Activated CD8-positive, alpha-beta memory T cell treated with anti-CD3 and anti-CD28 coated beads, Interleukin-2, amount 10 ng/mL, durations not matched to agents 7 days and 5 days (primary cell): ENCODE measurements around the gene CLEC4F. TPM values are rescaled to one million over a fixed set of nuclear protein-coding genes. Genes with fewer than 3 reads are reported as not detected.
"Not testable (repeated sequence)": the region's sequence is repeated elsewhere in the genome, so short reads cannot be mapped to it uniquely, and the experiment has no call there.

Experiments used
- ATAC-seq: fragments of 150-1000 bp; cut with Tn5 transposase; one replicate; pipeline ENCODE4 v1.10.0; 2021; ENCODE audit warnings: moderate library complexity
- CTCF ChIA-PET: fragments of 350-600 bp; sonication (Branson Sonifier 250); formaldehyde crosslinking; loops from one replicate; lab custom pipeline; 2021; ENCODE audit warnings: antibody characterized with exemption; lab: Charles Lee
- DNase-seq: peaks from one replicate; pipeline ENCODE4 v3.0.0-alpha.2; 2020
- H3K27ac Mint-ChIP-seq: one replicate; pipeline ENCODE4 v1.8.0; 2021; ENCODE audit warnings: mild to moderate bottlenecking, mixed read lengths
- H3K27me3 Mint-ChIP-seq: one replicate; pipeline ENCODE4 v1.8.0; 2021; ENCODE audit warnings: mixed read lengths
- H3K36me3 Mint-ChIP-seq: one replicate; pipeline ENCODE4 v1.8.0; 2021; ENCODE audit warnings: mild to moderate bottlenecking, mixed read lengths
- H3K4me1 Mint-ChIP-seq: one replicate; pipeline ENCODE4 v1.8.0; 2021; ENCODE audit warnings: mixed read lengths
- H3K4me3 Mint-ChIP-seq: one replicate; pipeline ENCODE4 v1.8.0; 2021; ENCODE audit warnings: mild to moderate bottlenecking, moderate library complexity, mixed read lengths
- H3K9me3 Mint-ChIP-seq: one replicate; pipeline ENCODE4 v1.8.0; 2022; ENCODE audit warnings: low read depth, mixed read lengths
- total RNA-seq, 2 experiments: library from RNA; stranded (reverse); gene quantifications; one replicate each; pipeline ENCODE4 v1.2.3, GENCODE V29; 2021

CLEC4F gene
- total RNA-seq, 2 experiments from 2014 or later = not detected

GRCh38 chr2:70816726-70817125 is 3.7 kb downstream of the CLEC4F start:
- Mint-ChIP-seq H3K36me3 (no peaks in the 10 kb centered on the region), H3K9me3 (no peaks in the 10 kb centered on the region), H3K4me1 (peaks cover 16% of the 10 kb centered on the region), H3K4me3 (no peak overlapping the region), H3K27ac (no peak overlapping the region), H3K27me3 (peaks cover 4% of the 10 kb centered on the region)
- DNase-seq = no peak
- no peak for ATAC-seq
- CTCF ChIA-PET = interaction anchor here (1.6 kb wide), 1 partner anchor 131 kb away, joined by 4 read pairs; no protein-coding TSS in a partner anchor

- CTCF ChIA-PET = interaction anchor here (1.4 kb wide), 1 partner anchor 55 kb away, joined by 3 read pairs; no protein-coding TSS in a partner anchor
- Mint-ChIP-seq H3K27me3 (peaks cover 16% of the 10 kb centered on the region), H3K4me3 (no peak overlapping the region), H3K9me3 (no peaks in the 10 kb centered on the region), H3K4me1 (peaks cover 3% of the 10 kb centered on the region), H3K27ac (no peak overlapping the region), H3K36me3 (no peaks in the 10 kb centered on the region)
- ATAC-seq (no peak), DNase-seq (no peak)
Observed at GRCh38 chr2:70808983-70809958, 11.1 kb downstream of the CLEC4F start.

GRCh38 chr2:70807828-70808118 is 12.6 kb downstream of the CLEC4F start:
- ATAC-seq (no peak), DNase-seq (no peak)
- Mint-ChIP-seq H3K4me3 (no peak overlapping the region), H3K9me3 (no peaks in the 10 kb centered on the region), H3K36me3 (no peaks in the 10 kb centered on the region), H3K27ac (no peak overlapping the region), H3K27me3 (peaks cover 20% of the 10 kb centered on the region), H3K4me1 (peaks cover 3% of the 10 kb centered on the region)
- CTCF ChIA-PET = no interaction called here

- CTCF ChIA-PET = no interaction called here
- Mint-ChIP-seq H3K36me3 (no peaks in the 10 kb centered on the region), H3K27ac (no peak overlapping the region), H3K27me3 (peaks cover 21% of the 10 kb centered on the region), H3K4me3 (no peak overlapping the region), H3K9me3 (no peaks in the 10 kb centered on the region), H3K4me1 (peaks cover 3% of the 10 kb centered on the region)
- ATAC-seq (no peak), DNase-seq (no peak)
Observed at GRCh38 chr2:70807102-70807827, 13.1 kb downstream of the CLEC4F start.

GRCh38 chr2:70806620-70807019 is 13.8 kb downstream of the CLEC4F start:
- ATAC-seq = no peak
- no peak overlapping the region for H3K4me3 Mint-ChIP-seq
- CTCF ChIA-PET = interaction anchor here (1.2 kb wide), 1 partner anchor 10 kb away, joined by 3 read pairs; no protein-coding TSS in a partner anchor

GRCh38 chr2:70806013-70806412 is 14.4 kb downstream of the CLEC4F start:
- CTCF ChIA-PET = interaction anchor here (1.2 to 1.8 kb wide), 2 partner anchors 9 to 140 kb away, joined by 3 to 5 read pairs; no protein-coding TSS in a partner anchor
- H3K4me1 Mint-ChIP-seq = peaks cover 3% of the 10 kb centered on the region
- no peak for DNase-seq
- H3K27ac Mint-ChIP-seq = no peak overlapping the region
- no peak overlapping the region for H3K4me3 Mint-ChIP-seq
- peaks cover 27% of the 10 kb centered on the region for H3K27me3 Mint-ChIP-seq
- no peaks in the 10 kb centered on the region for H3K9me3 Mint-ChIP-seq
- no peaks in the 10 kb centered on the region for H3K36me3 Mint-ChIP-seq
- ATAC-seq = no peak

More at GRCh38 chr2:70806620-70807019, 13.8 kb downstream of the CLEC4F start:
- H3K27me3 Mint-ChIP-seq = peaks cover 21% of the 10 kb centered on the region
- DNase-seq = no peak
- no peak overlapping the region for H3K27ac Mint-ChIP-seq
- no peaks in the 10 kb centered on the region for H3K9me3 Mint-ChIP-seq
- peaks cover 3% of the 10 kb centered on the region for H3K4me1 Mint-ChIP-seq
- H3K36me3 Mint-ChIP-seq = no peaks in the 10 kb centered on the region

- Mint-ChIP-seq H3K4me1 (peaks cover 3% of the 10 kb centered on the region), H3K36me3 (no peaks in the 10 kb centered on the region), H3K4me3 (no peak overlapping the region), H3K9me3 (peaks cover 4% of the 10 kb centered on the region), H3K27me3 (peaks cover 21% of the 10 kb centered on the region), H3K27ac (no peak overlapping the region)
- CTCF ChIA-PET = interaction anchor here (1.6 kb wide), 1 partner anchor 146 kb away, joined by 3 read pairs; no protein-coding TSS in a partner anchor
- DNase-seq (no peak), ATAC-seq (no peak)
Observed at GRCh38 chr2:70801607-70802263, 18.7 kb downstream of the CLEC4F start.

GRCh38 chr2:70799706-70800105 is 20.7 kb downstream of the CLEC4F start:
- Mint-ChIP-seq H3K9me3 (peaks cover 4% of the 10 kb centered on the region), H3K27me3 (peaks cover 24% of the 10 kb centered on the region), H3K4me3 (no peak overlapping the region), H3K4me1 (no peaks in the 10 kb centered on the region), H3K27ac (no peak overlapping the region), H3K36me3 (no peaks in the 10 kb centered on the region)
- CTCF ChIA-PET = interaction anchor here (1.6 kb wide), 1 partner anchor 148 kb away, joined by 3 read pairs; no protein-coding TSS in a partner anchor
- DNase-seq (no peak), ATAC-seq (no peak)

GRCh38 chr2:70797996-70798395 is 22.4 kb downstream of the CLEC4F start:
- not testable (repeated sequence) for H3K9me3 Mint-ChIP-seq, ATAC-seq, H3K4me3 Mint-ChIP-seq, DNase-seq, H3K36me3 Mint-ChIP-seq, H3K4me1 Mint-ChIP-seq, H3K27ac Mint-ChIP-seq
- CTCF ChIA-PET = interaction anchor here (1.1 kb wide), 1 partner anchor 63 kb away, joined by 3 read pairs; no protein-coding TSS in a partner anchor
- H3K27me3 Mint-ChIP-seq = peaks cover 31% of the 10 kb centered on the region

- DNase-seq (no peak), ATAC-seq (no peak)
- Mint-ChIP-seq H3K9me3 (peaks cover 4% of the 10 kb centered on the region), H3K4me3 (no peak overlapping the region), H3K36me3 (no peaks in the 10 kb centered on the region), H3K27ac (no peak overlapping the region), H3K4me1 (no peaks in the 10 kb centered on the region), H3K27me3 (peaks cover 32% of the 10 kb centered on the region)
- CTCF ChIA-PET = interaction anchor here (1.1 to 1.2 kb wide), 2 partner anchors 9 to 64 kb away, joined by 3 read pairs; no protein-coding TSS in a partner anchor
Observed at GRCh38 chr2:70797506-70797905, 22.9 kb downstream of the CLEC4F start.

GRCh38 chr2:70796262-70796661 is 24.1 kb downstream of the CLEC4F start:
- CTCF ChIA-PET = interaction anchor here (1.2 kb wide), 1 partner anchor 10 kb away, joined by 3 read pairs; no protein-coding TSS in a partner anchor
- Mint-ChIP-seq H3K36me3 (no peaks in the 10 kb centered on the region), H3K27ac (no peak overlapping the region), H3K27me3 (peaks cover 38% of the 10 kb centered on the region), H3K4me3 (no peak overlapping the region), H3K4me1 (no peaks in the 10 kb centered on the region), H3K9me3 (peaks cover 4% of the 10 kb centered on the region)
- ATAC-seq (no peak), DNase-seq (no peak)

- H3K27ac Mint-ChIP-seq = no peak overlapping the region
- H3K36me3 Mint-ChIP-seq = no peaks in the 10 kb centered on the region
- H3K4me1 Mint-ChIP-seq = peaks cover 2% of the 10 kb centered on the region
- CTCF ChIA-PET = interaction anchor here (1.0 kb wide), 1 partner anchor 20 kb away, joined by 3 read pairs; no protein-coding TSS in a partner anchor
- ATAC-seq = no peak
- H3K4me3 Mint-ChIP-seq = no peak overlapping the region
- peaks cover 4% of the 10 kb centered on the region for H3K9me3 Mint-ChIP-seq
- DNase-seq = no peak
- peaks cover 42% of the 10 kb centered on the region for H3K27me3 Mint-ChIP-seq
Observed at GRCh38 chr2:70795164-70795995, 25.0 kb downstream of the CLEC4F start.
